HepG2 (cell line): ENCODE measurements around the gene HSPA1B. TPM values are rescaled to one million over a fixed set of nuclear protein-coding genes. Genes with fewer than 3 reads are reported as not detected.
A peak's percentile ranks its signal among the peaks of the same experiment; 100 is the strongest.

Experiments
- ASH2L ChIP-seq: fragments of 300-600, 200-600 bp; sonication (generic); IDR thresholded peaks from 2 replicates; pipeline ENCODE4 v1.7.0; 2017; ENCODE audit warnings: low read depth, mild to moderate bottlenecking, moderate library complexity, mixed read lengths, low read length; ENCODE audit not compliant: insufficient read length
- CHCHD3 ChIP-seq: sonication (generic); formaldehyde crosslinking; IDR thresholded peaks from 2 replicates; pipeline ENCODE4 v1.8.0; 2022; ENCODE audit warnings: mild to moderate bottlenecking, missing genetic modification reagents, moderate library complexity
- ERF ChIP-seq: IDR thresholded peaks from 2 replicates; pipeline ENCODE4 v1.6.1; 2018; ENCODE audit warnings: missing biosample characterization, missing genetic modification reagents
- FLYWCH1 ChIP-seq: sonication (generic); formaldehyde crosslinking; IDR thresholded peaks from 2 replicates; pipeline ENCODE4 v1.8.1; 2023; ENCODE audit warnings: mild to moderate bottlenecking, missing genetic modification reagents
- HMG20B ChIP-seq: conservative IDR thresholded peaks from 2 replicates; pipeline ENCODE4 v1.6.1; 2016; ENCODE audit warnings: missing genetic modification reagents, missing compliant biosample characterization
- IRX3 ChIP-seq: sonication (generic); formaldehyde crosslinking; IDR thresholded peaks from 2 replicates; pipeline ENCODE4 v1.8.1; 2023; ENCODE audit warnings: mild to moderate bottlenecking, low read depth, missing genetic modification reagents, borderline replicate concordance
- JUND ChIP-seq: sonication (generic); formaldehyde crosslinking; IDR thresholded peaks from 2 replicates; pipeline ENCODE4 v1.8.0; 2022; ENCODE audit warnings: mild to moderate bottlenecking, missing genetic modification reagents
- MBNL3 ChIP-seq: fragments of 250-450 bp; sonication (Bioruptor Pico); conservative IDR thresholded peaks from 2 replicates; pipeline ENCODE4 v1.8.0; 2022; ENCODE audit warnings: mild to moderate bottlenecking, inconsistent platforms
- MYC ChIP-seq: sonication (generic); formaldehyde crosslinking; IDR thresholded peaks from 2 replicates; pipeline ENCODE4 v1.9.0; 2021; ENCODE audit warnings: missing genetic modification reagents, borderline replicate concordance
- PHF5A ChIP-seq: IDR thresholded peaks from one replicate; pipeline ENCODE4 v1.6.1; 2018; ENCODE audit warnings: low read depth, missing genetic modification reagents; ENCODE audit not compliant: unreplicated experiment
- SATB2 ChIP-seq: sonication (generic); formaldehyde crosslinking; IDR thresholded peaks from 2 replicates; pipeline ENCODE4 v1.5.0; 2020; ENCODE audit warnings: missing genetic modification reagents
- ZBTB38 ChIP-seq: sonication (generic); formaldehyde crosslinking; IDR thresholded peaks from 2 replicates; pipeline ENCODE4 v1.5.1; 2020; ENCODE audit warnings: mild to moderate bottlenecking, missing genetic modification reagents
- ZBTB7A ChIP-seq: sonication (generic); formaldehyde crosslinking; IDR thresholded peaks from 2 replicates; pipeline ENCODE4 v1.8.0; 2022; ENCODE audit warnings: mild to moderate bottlenecking, missing genetic modification reagents
- ZNF251 ChIP-seq: sonication (generic); formaldehyde crosslinking; IDR thresholded peaks from 2 replicates; pipeline ENCODE4 v1.9.0; 2021; ENCODE audit warnings: mild to moderate bottlenecking, missing genetic modification reagents
- ZNF292 ChIP-seq: sonication (generic); formaldehyde crosslinking; IDR thresholded peaks from 2 replicates; pipeline ENCODE4 v1.8.1; 2022; ENCODE audit warnings: mild to moderate bottlenecking, low read depth, missing genetic modification reagents, borderline replicate concordance
- ZNF652 ChIP-seq: IDR thresholded peaks from 2 replicates; pipeline ENCODE4 v1.6.1; 2016; ENCODE audit warnings: low read depth, borderline replicate concordance
- ZSCAN21 ChIP-seq: sonication (generic); formaldehyde crosslinking; IDR thresholded peaks from 2 replicates; pipeline ENCODE4 v1.8.0; 2022; ENCODE audit warnings: mild to moderate bottlenecking, missing genetic modification reagents, moderate library complexity, borderline replicate concordance
- polyA plus RNA-seq, 8 experiments: library from polyadenylated mRNA; depleted of rRNA in 3 of 8; stranded (reverse) in 7 of 8; unstranded in 1 of 8; fragments of >200 nt; fragmentation: Illumina TruSeq in 4 of 8; extraction: Trizol in 4 of 8; gene quantifications; 2 replicates each; pipeline versions ENCODE4 v1.2.1 to v1.2.3, GENCODE V29; 2011 to 2016; ENCODE audit warnings: low read depth in 4 of 8, missing spikeins in 1 of 8, mixed read lengths in 1 of 8; ENCODE audit not compliant: insufficient read depth in 1 of 8
- total RNA-seq, 5 experiments: library from RNA; depleted of rRNA; stranded (reverse); fragments of >200 nt; fragmentation: Illumina TruSeq; extraction: Trizol; gene quantifications; 2 replicates each; pipeline ENCODE4 v1.2.3, GENCODE V29; 2016; ENCODE audit warnings: low read depth in 1 of 5
- TF ChIP-seq, protein P1 (sequence below): sonication (generic); formaldehyde crosslinking; IDR thresholded peaks from 2 replicates; pipeline ENCODE4 v1.5.0; 2020; ENCODE audit warnings: mild to moderate bottlenecking, missing genetic modification reagents
- TF ChIP-seq, protein P2 (sequence below): sonication (generic); formaldehyde crosslinking; conservative IDR thresholded peaks from 2 replicates; pipeline ENCODE4 v1.4.0; 2020; ENCODE audit warnings: missing genetic modification reagents
- TF ChIP-seq, protein P3 (sequence below): sonication (generic); formaldehyde crosslinking; IDR thresholded peaks from 2 replicates; pipeline ENCODE4 v1.5.0; 2020; ENCODE audit warnings: mild to moderate bottlenecking, missing genetic modification reagents
- TF ChIP-seq, protein P4 (sequence below): sonication (generic); formaldehyde crosslinking; IDR thresholded peaks from 2 replicates; pipeline ENCODE4 v1.5.1; 2020; ENCODE audit warnings: mild to moderate bottlenecking, moderate library complexity, missing genetic modification reagents

HSPA1B gene
- total and polyA plus RNA-seq, 2 of the 13 experiments (the other 11 are each of a cell fraction or from before 2014, with no cell fraction given), result 26.0 to 186 TPM

DNA sequence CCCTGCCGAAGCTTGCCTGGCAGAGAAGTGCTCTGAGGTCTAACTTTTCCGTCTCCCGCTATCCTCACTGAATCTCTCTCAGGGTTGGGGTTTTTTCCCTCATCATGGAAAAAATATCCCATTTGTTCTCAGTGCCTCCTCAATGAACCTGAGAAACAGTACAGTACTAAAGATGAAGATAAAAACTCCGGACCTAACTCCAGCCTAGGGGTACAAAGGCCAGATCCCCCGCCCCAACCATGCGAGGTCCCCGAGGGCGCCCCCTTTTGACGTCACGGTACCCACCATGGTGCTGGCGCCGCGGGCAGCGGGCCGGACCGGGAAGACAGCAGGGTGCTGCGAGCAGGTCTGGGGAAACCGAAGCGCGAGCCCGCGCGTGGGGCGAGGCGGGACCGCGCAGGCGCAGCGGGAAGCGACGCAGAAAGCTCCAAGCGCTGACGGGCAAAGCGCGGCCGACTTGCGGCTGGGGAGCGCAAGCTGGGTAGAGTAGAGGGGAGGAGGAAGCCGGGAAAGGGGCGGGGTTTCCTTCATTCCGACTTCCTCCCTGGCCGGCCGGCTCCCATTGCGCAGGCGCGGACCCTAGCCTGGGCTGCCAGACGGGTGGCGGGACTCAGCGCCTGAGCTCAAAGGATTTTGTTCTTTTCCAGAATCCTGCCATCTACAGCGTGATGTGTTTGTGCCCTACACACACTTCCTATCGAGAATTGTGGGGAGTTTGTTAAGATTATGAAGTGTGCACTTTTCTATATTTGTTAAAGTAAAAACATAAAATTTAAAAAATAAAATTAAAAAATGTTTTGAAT lies 20.9 kb upstream of the HSPA1B start, which contains the start of gene LSM2 (continued):
- TF ChIP-seq, protein P1, sequence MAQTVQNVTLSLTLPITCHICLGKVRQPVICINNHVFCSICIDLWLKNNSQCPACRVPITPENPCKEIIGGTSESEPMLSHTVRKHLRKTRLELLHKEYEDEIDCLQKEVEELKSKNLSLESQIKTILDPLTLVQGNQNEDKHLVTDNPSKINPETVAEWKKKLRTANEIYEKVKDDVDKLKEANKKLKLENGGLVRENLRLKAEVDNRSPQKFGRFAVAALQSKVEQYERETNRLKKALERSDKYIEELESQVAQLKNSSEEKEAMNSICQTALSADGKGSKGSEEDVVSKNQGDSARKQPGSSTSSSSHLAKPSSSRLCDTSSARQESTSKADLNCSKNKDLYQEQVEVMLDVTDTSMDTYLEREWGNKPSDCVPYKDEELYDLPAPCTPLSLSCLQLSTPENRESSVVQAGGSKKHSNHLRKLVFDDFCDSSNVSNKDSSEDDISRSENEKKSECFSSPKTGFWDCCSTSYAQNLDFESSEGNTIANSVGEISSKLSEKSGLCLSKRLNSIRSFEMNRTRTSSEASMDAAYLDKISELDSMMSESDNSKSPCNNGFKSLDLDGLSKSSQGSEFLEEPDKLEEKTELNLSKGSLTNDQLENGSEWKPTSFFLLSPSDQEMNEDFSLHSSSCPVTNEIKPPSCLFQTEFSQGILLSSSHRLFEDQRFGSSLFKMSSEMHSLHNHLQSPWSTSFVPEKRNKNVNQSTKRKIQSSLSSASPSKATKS (CRISPR knock-in tag), result no peak
- TF ChIP-seq ZBTB7A (peak; percentile 86; the same call in 1 of the 2 replicates), ASH2L (peak; percentile 97), JUND (no peak), ZNF292 (CRISPR knock-in tag) (no peak), FLYWCH1 (CRISPR knock-in tag) (no peak), SATB2 (CRISPR knock-in tag) (peak; percentile 75; the same call in 1 of the 2 replicates), ERF (CRISPR knock-in tag) (peak; percentile 89), MYC (peak; percentile 96), ZSCAN21 (peak; percentile 92; the same call in 1 of the 2 replicates), IRX3 (CRISPR knock-in tag) (0 out of 2 replicates have a peak, but pooled peaks have one; percentile 87), ZBTB38 (peak; percentile 98), MBNL3 (CRISPR knock-in tag) (no peak), ZNF652 (no peak), CHCHD3 (CRISPR knock-in tag) (peak; percentile 86; the same call in 1 of the 2 replicates), ZNF251 (CRISPR knock-in tag) (no peak), HMG20B (CRISPR knock-in tag) (no peak; the same call in 1 of the 2 replicates), PHF5A (CRISPR knock-in tag) (no peak)
- TF ChIP-seq, protein P2, sequence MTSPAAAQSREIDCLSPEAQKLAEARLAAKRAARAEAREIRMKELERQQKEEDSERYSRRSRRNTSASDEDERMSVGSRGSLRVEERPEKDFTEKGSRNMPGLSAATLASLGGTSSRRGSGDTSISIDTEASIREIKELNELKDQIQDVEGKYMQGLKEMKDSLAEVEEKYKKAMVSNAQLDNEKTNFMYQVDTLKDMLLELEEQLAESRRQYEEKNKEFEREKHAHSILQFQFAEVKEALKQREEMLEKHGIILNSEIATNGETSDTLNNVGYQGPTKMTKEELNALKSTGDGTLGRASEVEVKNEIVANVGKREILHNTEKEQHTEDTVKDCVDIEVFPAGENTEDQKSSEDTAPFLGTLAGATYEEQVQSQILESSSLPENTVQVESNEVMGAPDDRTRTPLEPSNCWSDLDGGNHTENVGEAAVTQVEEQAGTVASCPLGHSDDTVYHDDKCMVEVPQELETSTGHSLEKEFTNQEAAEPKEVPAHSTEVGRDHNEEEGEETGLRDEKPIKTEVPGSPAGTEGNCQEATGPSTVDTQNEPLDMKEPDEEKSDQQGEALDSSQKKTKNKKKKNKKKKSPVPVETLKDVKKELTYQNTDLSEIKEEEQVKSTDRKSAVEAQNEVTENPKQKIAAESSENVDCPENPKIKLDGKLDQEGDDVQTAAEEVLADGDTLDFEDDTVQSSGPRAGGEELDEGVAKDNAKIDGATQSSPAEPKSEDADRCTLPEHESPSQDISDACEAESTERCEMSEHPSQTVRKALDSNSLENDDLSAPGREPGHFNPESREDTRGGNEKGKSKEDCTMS, result no peak
- TF ChIP-seq, protein P3, sequence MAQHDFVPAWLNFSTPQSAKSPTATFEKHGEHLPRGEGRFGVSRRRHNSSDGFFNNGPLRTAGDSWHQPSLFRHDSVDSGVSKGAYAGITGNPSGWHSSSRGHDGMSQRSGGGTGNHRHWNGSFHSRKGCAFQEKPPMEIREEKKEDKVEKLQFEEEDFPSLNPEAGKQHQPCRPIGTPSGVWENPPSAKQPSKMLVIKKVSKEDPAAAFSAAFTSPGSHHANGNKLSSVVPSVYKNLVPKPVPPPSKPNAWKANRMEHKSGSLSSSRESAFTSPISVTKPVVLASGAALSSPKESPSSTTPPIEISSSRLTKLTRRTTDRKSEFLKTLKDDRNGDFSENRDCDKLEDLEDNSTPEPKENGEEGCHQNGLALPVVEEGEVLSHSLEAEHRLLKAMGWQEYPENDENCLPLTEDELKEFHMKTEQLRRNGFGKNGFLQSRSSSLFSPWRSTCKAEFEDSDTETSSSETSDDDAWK (CRISPR knock-in tag), result no peak
- TF ChIP-seq, protein P4, sequence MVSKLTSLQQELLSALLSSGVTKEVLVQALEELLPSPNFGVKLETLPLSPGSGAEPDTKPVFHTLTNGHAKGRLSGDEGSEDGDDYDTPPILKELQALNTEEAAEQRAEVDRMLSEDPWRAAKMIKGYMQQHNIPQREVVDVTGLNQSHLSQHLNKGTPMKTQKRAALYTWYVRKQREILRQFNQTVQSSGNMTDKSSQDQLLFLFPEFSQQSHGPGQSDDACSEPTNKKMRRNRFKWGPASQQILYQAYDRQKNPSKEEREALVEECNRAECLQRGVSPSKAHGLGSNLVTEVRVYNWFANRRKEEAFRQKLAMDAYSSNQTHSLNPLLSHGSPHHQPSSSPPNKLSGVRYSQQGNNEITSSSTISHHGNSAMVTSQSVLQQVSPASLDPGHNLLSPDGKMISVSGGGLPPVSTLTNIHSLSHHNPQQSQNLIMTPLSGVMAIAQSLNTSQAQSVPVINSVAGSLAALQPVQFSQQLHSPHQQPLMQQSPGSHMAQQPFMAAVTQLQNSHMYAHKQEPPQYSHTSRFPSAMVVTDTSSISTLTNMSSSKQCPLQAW (CRISPR knock-in tag), result peak; percentile 96
